Gastrocnemius medialis (tissue), 4 donors: ENCODE data around the gene SGO1. TPM values are rescaled to one million over a fixed set of nuclear protein-coding genes. Genes with fewer than 3 reads are reported as not detected.

Source experiments
- ATAC-seq, 2 donors: fragments of 150-250 bp; one replicate each; pipeline ENCODE4 v1.9.1; 2016
- DNase-seq, 2 donors: peaks; one replicate each; pipeline ENCODE4 v3.0.0-alpha.2; 2019
- H3K27ac ChIP-seq, 4 donors: fragments of 200-600 bp; sonication (generic); 1 replicate in 1 of 4; 2 replicates in 3 of 4; pipeline ENCODE4 v1.5.1; 2016 to 2018; ENCODE audit warnings: mild to moderate bottlenecking in 2 of 4, moderate library complexity in 1 of 4
- H3K27me3 ChIP-seq, 3 donors: fragments of 200-600 bp; sonication (generic) in 2 of 3; 1 replicate in 1 of 3; 2 replicates in 2 of 3; pipeline versions ENCODE4 v1.5.1 to v1.6.0; 2016 to 2019; ENCODE audit warnings: mild to moderate bottlenecking in 1 of 3, moderate library complexity in 1 of 3
- H3K36me3 ChIP-seq, 2 donors: fragments of 200-600 bp; sonication (generic) in 1 of 2; one replicate each; pipeline ENCODE4 v1.5.1; 2017 to 2018
- H3K4me1 ChIP-seq, 2 donors: fragments of 200-600 bp; sonication (generic) in 1 of 2; one replicate each; pipeline ENCODE4 v1.5.1; 2016 to 2017; ENCODE audit warnings: mild to moderate bottlenecking in 2 of 2
- H3K4me3 ChIP-seq, 4 donors: fragments of 200-600 bp; sonication (generic) in 3 of 4; 1 replicate in 1 of 4; 2 replicates in 3 of 4; pipeline ENCODE4 v1.5.1; 2016 to 2019; ENCODE audit warnings: mild to moderate bottlenecking in 2 of 4
- H3K9me3 ChIP-seq, 3 donors: fragments of 200-600 bp; sonication (generic) in 2 of 3; 1 replicate in 1 of 3; 2 replicates in 2 of 3; pipeline ENCODE4 v1.5.1; 2016 to 2019
- POLR2A ChIP-seq, 2 donors: fragments of 450-650 bp; IDR thresholded peaks; one replicate each; pipeline ENCODE4 v1.6.1; 2017; ENCODE audit warnings: antibody characterized with exemption in 2 of 2, mild to moderate bottlenecking in 2 of 2, moderate library complexity in 2 of 2
- in situ Hi-C, 4 donors: fragments of 200-750 bp; cut with MboI; loops; one replicate each; pipeline versions ENCODE4 v1.15.0 to v1.8.0; 2017; ENCODE audit warnings: low sequenced_read_pairs in 4 of 4
- intact Hi-C: fragments of 100-400 bp; cut with DNase I; formaldehyde crosslinking; loops from one replicate; pipeline ENCODE4 v1.15.1; 2023; ENCODE audit warnings: low total_unique reads
- total RNA-seq, 4 donors: library from RNA; depleted of rRNA; stranded (reverse); fragments of >200 nt; gene quantifications; one replicate each; pipeline versions ENCODE4 v1.1.0 to v1.2.3, GENCODE V29; 2016
- TF ChIP-seq, protein P1 (sequence below), 5 experiments: fragments of 450-650 bp in 3 of 5; fragments of 200-600 bp in 2 of 5; sonication (generic) in 2 of 5; IDR thresholded peaks in 4 of 5; conservative IDR thresholded peaks in 1 of 5; 1 replicate in 4 of 5; 2 replicates in 1 of 5; pipeline ENCODE4 v1.5.1; 2016 to 2019; ENCODE audit warnings: antibody characterized with exemption in 5 of 5, mild to moderate bottlenecking in 3 of 5, moderate library complexity in 3 of 5

Gene SGO1
- total RNA-seq, 4 donors from 2014 or later, result 0.18 TPM; not detected in 3

DNA sequence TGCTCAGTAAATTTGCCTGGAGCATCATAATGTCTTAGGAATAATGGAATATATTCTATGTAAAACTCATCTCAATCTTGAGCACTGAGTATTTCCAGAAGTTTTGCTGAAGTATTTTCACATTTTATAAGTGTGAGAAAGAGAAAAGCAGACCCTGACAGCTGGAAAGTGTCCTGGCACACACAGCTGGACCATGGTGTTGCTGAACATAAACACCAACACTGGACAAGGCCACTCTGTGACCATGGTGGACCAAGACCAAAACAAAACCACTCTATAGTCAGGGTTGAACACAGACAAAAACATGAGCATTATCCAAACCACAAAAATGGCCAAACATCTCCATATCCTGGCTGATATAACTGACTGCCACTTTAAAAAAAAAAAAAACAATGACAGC is 15.1 kb upstream of the SGO1 start:
- DNase-seq (no peak), ATAC-seq (no peak)
- intact Hi-C loops (no loop called here), in situ Hi-C loops (no loop called here)
- Histone ChIP-seq H3K27me3 (no peaks in the 10 kb centered on the region), H3K9me3 (no peaks in the 10 kb centered on the region), H3K4me3 (no peak overlapping the region), H3K36me3 (no peaks in the 10 kb centered on the region), H3K27ac (no peak overlapping the region), H3K4me1 (no peaks in the 10 kb centered on the region)
- TF ChIP-seq POLR2A (IDR thresholded peaks at IDR 0.05), result no peak
- TF ChIP-seq, protein P1, sequence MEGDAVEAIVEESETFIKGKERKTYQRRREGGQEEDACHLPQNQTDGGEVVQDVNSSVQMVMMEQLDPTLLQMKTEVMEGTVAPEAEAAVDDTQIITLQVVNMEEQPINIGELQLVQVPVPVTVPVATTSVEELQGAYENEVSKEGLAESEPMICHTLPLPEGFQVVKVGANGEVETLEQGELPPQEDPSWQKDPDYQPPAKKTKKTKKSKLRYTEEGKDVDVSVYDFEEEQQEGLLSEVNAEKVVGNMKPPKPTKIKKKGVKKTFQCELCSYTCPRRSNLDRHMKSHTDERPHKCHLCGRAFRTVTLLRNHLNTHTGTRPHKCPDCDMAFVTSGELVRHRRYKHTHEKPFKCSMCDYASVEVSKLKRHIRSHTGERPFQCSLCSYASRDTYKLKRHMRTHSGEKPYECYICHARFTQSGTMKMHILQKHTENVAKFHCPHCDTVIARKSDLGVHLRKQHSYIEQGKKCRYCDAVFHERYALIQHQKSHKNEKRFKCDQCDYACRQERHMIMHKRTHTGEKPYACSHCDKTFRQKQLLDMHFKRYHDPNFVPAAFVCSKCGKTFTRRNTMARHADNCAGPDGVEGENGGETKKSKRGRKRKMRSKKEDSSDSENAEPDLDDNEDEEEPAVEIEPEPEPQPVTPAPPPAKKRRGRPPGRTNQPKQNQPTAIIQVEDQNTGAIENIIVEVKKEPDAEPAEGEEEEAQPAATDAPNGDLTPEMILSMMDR (IDR thresholded peaks at IDR 0.05 in 4 of 5, conservative IDR thresholded peaks at IDR 0.05 in 1 of 5), result no peak

DNA sequence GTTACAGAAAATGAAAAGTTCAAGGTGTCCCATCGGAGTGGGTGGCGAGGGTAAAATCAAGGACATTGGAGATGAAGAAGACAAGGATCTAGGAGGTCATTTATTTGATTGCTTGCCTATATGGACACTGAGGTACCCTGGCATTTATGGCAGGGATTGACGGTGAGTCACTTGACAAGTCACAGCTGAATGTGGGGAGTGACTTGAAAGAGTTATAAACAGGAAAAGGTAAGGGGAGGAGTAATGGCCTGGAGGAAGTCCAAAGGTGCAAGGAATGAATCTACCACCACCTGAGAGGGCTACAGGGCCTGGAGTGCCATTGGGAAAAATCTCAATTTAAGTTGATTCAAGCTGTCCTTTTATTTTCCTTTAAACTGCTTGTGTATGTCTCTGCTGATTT is 11.8 kb upstream of the SGO1 start:
- no peak overlapping the region for H3K4me3 ChIP-seq
- no peak for TF ChIP-seq POLR2A (IDR thresholded peaks at IDR 0.05)
- TF ChIP-seq, protein P1 (IDR thresholded peaks at IDR 0.05 in 4 of 5, conservative IDR thresholded peaks at IDR 0.05 in 1 of 5), result no peak
- ATAC-seq (no peak), DNase-seq (no peak)
- intact Hi-C loops, result no loop called here
- no peaks in the 10 kb centered on the region for H3K36me3 ChIP-seq
- no peaks in the 10 kb centered on the region for H3K4me1 ChIP-seq
- H3K27me3 ChIP-seq, result no peaks in the 10 kb centered on the region
- H3K9me3 ChIP-seq, result no peaks in the 10 kb centered on the region
- no peak overlapping the region for H3K27ac ChIP-seq
- in situ Hi-C loops, result loop anchor here in 1 of 4 donors (25.0 kb wide), 1 partner anchor 260 kb away; the partner anchor contains the start of genes EFHB and RAB5A

- H3K9me3 ChIP-seq, result no peaks in the 10 kb centered on the region
- H3K27me3 ChIP-seq, result no peaks in the 10 kb centered on the region
- intact Hi-C loops, result no loop called here
- H3K36me3 ChIP-seq, result no peaks in the 10 kb centered on the region
- in situ Hi-C loops, result loop anchor here in 1 of 4 donors (25.0 kb wide), 1 partner anchor 258 kb away; the partner anchor contains the start of genes EFHB and RAB5A
- H3K4me1 ChIP-seq, result no peaks in the 10 kb centered on the region
- H3K27ac ChIP-seq, result no peak overlapping the region
- no peak for TF ChIP-seq POLR2A (IDR thresholded peaks at IDR 0.05)
- TF ChIP-seq, protein P1 (IDR thresholded peaks at IDR 0.05 in 4 of 5, conservative IDR thresholded peaks at IDR 0.05 in 1 of 5), result no peak
- no peak overlapping the region for H3K4me3 ChIP-seq
- no peak for DNase-seq
- ATAC-seq, result no peak
These were observed 8.9 kb upstream of the SGO1 start for GRCh38 chr3:20194793-20195460.

DNA sequence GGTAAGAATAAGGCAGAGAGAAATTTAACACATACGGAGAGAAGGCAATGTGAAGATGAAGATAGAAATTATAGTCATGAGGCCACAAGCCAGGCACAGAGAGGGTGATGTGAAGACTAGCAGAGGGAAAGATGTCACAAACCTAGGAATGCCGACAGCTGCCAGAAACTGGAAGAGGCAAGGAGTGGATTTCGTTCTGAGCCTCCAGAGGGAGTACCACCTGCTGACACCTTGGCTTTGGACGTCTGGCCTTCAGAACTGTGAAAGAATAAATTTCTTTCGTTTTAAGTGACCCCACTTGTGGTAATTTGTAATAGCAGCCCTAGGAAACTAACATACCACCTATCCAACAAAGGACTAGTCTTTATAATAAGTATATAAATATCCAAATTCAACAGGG is 5.0 kb upstream of the SGO1 start:
- Histone ChIP-seq H3K4me1 (peaks cover 6% of the 10 kb centered on the region in 2 donors), H3K9me3 (no peaks in the 10 kb centered on the region), H3K36me3 (no peaks in the 10 kb centered on the region), H3K27me3 (no peaks in the 10 kb centered on the region), H3K27ac (no peak overlapping the region), H3K4me3 (no peak overlapping the region)
- intact Hi-C loops, result no loop called here
- TF ChIP-seq, protein P1 (IDR thresholded peaks at IDR 0.05 in 4 of 5, conservative IDR thresholded peaks at IDR 0.05 in 1 of 5), result no peak
- no peak for TF ChIP-seq POLR2A (IDR thresholded peaks at IDR 0.05)
- in situ Hi-C loops, result loop anchor here in 1 of 4 donors (25.0 kb wide), 1 partner anchor 254 kb away; the partner anchor contains the start of genes EFHB and RAB5A
- DNase-seq (no peak), ATAC-seq (no peak)
